Activated CD8-positive, alpha-beta memory T cell treated with anti-CD3 and anti-CD28 coated beads for 48 hours (primary cell): ENCODE data around the gene PLD4.
A peak's percentile ranks its signal among the peaks of the same experiment; 100 is the strongest.

Experiments used
- DNase-seq, 3 experiments: peaks; one replicate each; pipeline ENCODE4 v3.0.0-alpha.2; 2020; ENCODE audit warnings: low read depth in 2 of 3, low spot score in 2 of 3

PLD4 gene

DNA sequence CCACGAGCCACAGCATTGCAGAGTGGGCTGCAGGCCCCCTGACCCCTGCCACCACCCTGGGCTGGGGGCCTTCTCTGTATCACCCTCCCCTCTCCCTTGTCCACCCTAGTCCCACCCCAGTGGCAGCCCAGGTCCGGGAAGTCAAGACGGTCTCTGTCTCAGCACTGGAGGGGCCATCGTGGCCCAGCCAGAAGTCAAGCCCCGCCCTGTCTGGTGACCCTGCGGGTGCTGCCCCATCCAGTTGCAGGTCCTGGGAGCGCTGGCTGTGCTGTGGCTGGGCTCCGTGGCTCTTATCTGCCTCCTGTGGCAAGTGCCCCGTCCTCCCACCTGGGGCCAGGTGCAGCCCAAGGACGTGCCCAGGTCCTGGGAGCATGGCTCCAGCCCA lies 2.7 kb downstream of the PLD4 start:
- DNase-seq: no peak

DNA sequence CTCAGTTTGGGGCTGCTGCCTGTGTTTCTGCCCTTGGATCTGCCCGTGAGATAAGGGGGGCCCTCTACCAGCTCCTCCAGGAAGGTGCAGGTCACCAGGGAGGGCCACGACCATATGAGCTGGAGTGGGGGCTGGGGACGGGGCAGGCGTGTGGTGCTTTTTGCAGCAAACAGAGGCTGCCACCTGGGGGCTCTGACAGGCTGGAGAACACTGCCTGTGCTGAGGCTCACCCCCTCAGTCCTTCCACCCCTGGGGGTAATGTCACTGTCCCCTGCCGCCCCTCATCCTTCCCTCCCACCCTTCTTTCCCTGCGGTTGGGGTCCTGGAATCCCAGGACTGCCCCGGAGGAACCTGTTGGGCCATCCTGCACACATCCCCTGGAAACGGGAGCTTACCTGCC lies 3.2 kb downstream of the PLD4 start:
- no peak for DNase-seq

DNA sequence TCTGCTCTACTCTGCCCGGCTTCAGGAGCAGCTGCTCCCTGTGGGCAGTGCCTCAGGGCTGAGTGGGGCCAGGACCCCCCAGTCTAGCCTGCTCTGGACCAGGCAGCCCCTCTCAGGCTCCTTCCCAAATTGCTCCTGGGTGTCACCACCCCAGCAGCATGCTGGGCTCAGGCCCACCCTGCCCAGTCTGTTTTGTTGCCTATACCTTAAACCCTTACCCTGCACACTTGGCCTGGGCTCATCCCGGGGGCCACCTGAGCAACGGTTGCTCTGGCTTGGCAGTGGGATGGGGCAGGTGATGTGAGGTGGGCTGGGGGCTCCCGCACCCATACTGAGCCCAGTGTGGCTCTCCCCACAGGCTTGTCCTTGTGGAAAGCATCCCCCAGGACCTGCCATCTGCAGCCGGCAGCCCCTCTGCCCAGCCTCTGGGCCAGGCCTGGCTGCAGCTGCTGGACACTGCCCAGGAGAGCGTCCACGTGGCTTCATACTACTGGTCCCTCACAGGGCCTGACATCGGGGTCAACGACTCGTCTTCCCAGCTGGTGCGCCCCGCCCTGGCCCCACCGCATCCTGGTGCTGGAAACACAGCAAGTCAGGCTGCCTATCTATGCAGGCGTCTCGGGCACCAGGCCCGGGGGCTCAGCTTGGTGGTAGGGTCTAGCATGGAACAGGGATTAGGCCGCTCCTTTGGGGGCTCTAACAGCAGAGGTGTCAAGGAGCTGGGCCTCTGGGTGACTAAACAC lies 3.9 kb downstream of the PLD4 start:
- DNase-seq: no peak

DNA sequence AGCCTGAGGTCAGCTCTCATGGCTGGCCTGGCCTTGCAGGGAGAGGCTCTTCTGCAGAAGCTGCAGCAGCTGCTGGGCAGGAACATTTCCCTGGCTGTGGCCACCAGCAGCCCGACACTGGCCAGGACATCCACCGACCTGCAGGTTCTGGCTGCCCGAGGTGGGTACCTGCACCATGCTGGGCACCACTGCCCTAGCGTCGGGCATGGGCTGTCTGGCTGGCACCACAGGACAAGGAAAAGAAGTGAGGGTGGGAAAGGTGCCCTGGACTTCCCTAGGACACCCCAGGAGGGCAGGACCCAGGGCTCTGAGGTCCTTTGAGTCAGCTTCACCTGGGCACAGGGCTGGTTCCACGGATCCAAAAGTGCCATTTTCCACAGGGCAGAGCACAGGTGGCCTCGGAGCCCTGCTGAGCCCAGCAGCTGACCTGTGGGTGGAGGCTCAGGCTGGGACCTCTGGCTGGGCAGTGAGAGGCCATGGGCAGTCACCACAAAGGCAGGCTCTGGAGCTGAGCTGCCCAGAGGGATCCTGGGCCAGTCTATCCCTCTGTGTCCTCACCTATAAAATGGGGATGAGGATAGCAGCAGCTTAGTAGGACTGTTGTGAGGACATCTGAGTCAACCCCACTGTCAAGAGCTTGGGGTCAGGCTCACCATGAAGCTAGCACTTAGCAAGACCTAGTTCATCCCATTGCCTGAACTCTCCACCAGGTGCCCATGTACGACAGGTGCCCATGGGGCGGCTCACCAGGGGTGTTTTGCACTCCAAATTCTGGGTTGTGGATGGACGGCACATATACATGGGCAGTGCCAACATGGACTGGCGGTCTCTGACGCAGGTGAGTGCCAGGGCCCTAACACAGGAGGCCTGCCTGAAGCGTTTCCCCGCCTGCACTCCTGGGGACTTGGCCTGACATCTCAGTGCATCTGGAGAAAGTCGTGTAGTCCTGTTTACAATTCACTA lies 4.9 kb downstream of the PLD4 start:
- no peak for DNase-seq

DNA sequence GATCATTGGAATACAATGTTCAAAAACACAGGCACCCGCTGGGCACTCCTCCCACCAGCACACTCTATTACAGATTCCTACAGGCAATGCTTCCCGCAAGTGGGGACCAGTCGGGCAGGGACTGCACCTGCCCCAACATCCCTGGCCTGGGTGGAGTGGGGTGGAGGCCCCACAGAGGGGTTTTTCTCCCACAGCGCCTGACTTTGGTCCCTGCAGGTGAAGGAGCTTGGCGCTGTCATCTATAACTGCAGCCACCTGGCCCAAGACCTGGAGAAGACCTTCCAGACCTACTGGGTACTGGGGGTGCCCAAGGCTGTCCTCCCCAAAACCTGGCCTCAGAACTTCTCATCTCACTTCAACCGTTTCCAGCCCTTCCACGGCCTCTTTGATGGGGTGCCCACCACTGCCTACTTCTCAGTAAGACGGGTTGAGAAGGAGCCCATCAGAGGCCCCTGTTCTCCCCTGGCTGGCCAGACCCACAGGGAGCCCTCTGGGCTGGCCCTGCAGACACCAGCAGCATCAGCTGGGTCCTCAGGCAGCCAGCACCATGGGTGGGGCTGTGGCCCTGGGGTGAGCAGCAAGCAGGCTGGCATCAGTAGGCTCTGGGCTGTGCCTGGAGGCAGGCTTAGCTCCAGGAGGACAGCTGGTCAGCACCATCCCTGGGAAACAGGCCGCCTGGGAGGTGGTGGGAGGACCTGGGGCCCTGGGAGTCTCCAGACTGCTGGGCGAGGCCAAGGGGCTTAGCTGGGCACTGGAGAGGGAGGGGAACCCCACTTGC lies 6.0 kb downstream of the PLD4 start:
- no peak for DNase-seq

DNA sequence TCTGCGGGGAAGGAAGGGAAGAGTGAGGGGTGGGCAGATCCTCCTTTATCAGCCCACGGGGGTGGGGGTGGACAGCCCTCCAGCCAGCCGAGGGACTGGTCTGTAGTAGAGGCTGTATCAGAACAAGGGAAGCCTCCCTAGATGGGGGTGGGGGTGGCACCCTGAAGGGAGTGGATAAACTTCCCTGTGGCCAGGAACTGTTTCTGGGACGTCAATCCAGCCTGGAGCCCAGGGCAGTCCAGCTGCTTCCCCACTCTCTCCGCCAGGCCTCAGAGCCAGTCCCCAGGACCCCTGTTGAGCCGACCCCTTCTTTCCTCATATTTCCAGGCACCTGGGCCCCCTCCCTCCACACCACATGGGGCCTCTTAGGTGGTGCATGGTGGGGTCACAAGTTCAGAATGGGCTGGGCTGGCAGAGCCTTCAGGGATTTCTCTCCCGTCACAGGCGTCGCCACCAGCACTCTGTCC lies 6.7 kb downstream of the PLD4 start:
- no peak for DNase-seq

DNA sequence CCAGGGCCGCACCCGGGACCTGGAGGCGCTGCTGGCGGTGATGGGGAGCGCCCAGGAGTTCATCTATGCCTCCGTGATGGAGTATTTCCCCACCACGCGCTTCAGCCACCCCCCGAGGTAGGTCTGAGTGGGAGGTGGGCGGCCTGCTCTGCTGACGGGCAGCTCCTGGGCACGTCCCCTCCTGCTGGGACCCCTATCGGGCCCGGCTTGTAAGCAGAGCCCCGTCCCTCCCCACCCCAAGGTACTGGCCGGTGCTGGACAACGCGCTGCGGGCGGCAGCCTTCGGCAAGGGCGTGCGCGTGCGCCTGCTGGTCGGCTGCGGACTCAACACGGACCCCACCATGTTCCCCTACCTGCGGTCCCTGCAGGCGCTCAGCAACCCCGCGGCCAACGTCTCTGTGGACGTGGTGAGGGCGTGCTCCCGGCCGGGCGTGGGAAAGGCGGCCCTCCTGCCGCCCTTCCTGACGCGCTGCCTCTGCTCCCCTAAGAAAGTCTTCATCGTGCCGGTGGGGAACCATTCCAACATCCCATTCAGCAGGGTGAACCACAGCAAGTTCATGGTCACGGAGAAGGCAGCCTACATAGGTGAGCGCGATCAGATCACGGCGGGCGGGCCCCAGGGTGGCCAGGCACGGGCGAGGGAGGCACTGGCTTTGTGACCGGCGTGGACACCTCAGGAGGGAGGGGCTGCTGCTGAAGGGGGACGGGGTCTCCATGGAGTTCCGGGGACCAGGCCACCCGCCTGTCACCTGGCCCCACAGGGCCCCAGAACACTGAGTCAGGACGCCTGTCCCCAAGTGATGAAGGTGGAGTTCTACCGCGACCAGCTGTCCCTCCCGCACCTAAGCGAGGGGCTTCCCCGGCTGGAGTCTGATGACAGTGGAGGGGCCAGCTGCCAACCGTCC lies 7.3 kb downstream of the PLD4 start:
- DNase-seq: no peak

DNA sequence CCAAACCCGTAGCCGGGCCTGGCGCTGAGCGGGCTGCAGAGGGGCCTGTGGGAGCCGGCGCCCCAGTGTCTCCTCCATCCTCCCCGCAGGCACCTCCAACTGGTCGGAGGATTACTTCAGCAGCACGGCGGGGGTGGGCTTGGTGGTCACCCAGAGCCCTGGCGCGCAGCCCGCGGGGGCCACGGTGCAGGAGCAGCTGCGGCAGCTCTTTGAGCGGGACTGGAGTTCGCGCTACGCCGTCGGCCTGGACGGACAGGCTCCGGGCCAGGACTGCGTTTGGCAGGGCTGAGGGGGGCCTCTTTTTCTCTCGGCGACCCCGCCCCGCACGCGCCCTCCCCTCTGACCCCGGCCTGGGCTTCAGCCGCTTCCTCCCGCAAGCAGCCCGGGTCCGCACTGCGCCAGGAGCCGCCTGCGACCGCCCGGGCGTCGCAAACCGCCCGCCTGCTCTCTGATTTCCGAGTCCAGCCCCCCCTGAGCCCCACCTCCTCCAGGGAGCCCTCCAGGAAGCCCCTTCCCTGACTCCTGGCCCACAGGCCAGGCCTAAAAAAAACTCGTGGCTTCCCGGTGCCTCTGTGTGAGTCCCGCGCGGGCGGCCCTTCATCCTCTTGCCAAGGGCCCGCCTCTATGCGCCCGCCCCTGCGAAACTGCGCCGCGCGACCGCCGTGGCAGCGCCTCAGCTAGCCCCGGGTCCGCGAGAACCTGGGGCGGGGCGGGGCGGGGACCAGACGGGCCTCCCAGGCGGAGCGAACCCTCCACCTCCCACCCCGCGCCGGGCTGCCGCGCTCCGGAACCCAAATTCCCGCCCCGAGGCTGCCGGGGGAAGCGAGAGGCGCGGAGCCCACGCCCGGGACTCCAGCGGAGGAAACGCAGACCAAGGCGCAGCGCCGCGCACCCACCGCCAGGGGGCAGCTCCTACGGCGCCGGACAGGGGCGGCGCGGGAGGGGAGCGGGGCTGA lies 8.3 kb downstream of the PLD4 start:
- DNase-seq: peak; percentile 72 to 91 (median 87)

DNA sequence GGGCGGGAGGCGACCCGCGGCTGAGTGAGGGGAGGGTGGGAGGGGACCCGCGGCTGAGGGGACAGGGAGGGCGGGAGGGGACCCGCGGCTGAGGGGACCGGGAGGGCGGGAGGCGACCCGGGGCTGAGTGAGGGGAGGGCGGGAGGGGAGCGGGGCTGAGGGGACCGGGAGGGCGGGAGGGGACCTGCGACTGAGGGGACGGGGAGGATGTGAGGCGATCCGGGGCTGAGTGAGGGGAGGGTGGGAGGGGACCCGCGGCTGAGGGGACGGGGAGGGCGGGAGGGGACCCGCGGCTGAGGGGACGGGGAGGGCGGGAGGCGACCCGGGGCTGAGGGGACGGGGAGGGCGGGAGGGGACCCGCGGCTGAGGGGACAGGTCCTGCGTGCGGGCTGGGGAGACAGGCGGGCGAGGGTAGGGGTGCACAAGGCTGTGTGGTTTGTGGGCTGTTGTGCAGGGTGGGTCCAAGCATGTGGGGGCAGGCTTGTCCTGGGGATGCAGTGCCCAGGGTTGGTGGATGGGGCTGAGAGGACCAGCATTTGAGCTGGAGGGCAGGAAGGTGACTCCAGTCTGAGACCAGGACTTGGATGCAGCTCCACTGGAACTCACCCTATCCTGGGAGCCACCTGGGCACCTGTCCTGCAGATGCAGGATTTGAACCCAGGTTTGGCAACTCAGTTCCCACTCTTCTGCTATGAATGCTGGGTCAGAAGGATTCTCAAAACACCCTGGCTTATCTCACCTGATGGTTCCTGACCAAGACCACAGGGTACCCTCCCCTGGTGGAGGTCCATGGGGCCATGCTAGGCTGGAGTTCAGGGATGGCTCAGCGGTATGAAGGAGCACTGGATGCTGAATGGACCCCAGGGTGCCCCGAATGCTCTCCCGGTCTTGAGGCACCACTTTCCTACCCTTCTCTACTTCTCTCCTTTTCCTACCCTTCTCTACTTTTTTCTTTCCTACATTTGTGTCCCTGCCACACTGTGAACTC lies 9.4 kb downstream of the PLD4 start:
- no peak for DNase-seq

DNA sequence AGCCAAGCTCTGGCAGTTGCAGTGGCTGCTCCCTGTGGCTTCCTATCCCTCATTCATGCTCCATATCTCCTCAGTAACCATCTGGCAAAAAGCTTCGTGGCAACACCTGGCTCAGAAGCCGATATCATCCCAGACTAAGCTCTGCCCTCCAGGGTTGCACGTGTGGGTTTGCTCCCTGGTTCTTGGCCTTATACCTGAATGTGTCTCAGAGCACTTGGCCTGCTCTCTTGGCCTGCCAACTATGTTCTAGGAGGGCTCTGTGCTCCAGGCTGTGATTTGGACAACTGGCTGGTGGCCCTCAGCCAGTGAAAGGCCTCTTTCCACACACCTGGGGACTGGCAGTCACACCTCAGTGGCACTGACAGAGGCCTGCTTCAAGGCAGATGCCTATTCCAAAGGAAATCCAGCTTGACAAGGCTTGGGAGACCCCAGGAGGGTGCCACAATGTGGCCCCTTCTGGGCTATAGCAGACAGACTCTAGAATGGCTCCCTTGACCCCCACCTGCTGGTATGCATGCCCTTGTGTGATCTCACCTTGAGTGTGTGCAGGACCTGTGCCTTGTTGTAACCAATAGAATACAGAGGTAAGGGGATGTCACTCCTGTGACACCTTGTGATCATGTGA lies 10.5 kb downstream of the PLD4 start:
- DNase-seq: no peak

DNA sequence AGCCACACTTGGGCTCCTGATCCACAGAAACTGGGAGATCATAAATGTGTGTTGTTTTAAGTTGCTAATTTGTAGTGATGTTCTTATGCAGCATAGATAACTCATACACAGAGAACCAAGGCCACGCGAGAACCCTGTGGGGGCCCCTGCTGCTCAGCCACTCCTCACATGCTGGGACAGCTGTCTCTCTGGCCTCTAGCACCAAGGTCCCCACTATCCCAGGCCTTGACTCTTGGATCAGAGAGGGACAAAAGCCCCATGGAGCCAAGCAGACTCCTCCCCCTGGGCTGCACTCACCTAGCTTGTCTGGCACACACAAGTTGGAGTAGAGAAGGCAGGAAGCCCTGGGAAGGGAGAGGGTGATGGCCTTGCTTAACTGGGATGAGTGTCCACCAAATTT lies 11.3 kb downstream of the PLD4 start:
- no peak for DNase-seq

DNA sequence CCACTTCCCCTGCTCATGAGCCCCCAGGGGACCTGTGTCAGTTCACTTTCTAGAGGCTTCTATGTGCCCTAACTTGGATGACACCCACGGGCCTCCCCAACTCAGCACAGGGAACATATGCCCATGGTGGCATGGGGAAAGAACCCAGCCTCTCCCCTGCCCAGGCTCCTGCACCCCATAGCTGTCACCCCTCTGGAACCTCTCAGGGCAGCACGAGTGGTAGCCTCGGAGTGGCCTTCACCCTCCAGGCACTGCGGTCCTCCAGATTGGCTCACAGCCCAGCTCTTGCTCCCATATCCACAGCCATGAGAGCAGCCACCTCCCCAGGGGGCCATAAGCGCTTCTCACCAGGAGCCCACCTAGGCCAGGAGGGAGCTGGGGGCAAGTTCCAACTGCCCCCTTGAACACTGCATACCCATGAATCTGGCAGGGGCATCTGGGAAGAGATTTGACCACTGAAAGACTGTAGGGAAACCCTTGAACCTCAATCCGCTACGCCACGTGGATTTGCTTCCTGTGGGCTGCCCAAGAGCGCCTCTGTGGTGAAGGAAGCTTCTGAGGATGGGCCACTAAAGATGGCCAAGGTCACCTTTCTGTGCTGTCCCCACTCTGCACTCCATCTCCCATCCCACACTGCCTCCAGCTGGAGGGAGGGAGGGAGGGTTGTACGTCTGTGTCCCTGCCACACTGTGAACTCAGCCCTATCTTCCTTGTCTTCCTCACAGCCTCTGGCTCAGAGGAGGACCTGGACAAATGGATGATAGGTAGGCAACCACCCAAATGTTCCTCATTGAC lies 11.9 kb downstream of the PLD4 start:
- no peak for DNase-seq

DNA sequence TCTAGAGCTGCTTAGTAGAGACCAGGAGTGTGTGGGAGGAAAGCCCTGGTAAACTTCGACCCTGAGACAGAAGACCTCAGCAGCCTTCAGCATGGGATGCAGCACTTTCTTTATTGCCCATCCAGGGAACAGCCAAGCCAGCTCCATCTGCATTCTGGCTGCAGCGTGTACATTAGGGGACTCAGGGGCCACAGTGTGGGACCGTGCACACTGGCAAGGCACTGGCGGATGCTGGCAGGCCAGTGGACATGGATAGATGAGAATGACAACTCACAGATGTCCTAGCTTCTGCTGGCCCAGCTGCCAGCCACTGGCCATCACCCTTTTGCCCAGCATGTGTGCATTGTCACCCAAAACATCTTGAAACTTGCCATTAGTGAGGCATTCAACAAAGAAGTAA lies 12.5 kb downstream of the PLD4 start:
- DNase-seq: no peak

DNA sequence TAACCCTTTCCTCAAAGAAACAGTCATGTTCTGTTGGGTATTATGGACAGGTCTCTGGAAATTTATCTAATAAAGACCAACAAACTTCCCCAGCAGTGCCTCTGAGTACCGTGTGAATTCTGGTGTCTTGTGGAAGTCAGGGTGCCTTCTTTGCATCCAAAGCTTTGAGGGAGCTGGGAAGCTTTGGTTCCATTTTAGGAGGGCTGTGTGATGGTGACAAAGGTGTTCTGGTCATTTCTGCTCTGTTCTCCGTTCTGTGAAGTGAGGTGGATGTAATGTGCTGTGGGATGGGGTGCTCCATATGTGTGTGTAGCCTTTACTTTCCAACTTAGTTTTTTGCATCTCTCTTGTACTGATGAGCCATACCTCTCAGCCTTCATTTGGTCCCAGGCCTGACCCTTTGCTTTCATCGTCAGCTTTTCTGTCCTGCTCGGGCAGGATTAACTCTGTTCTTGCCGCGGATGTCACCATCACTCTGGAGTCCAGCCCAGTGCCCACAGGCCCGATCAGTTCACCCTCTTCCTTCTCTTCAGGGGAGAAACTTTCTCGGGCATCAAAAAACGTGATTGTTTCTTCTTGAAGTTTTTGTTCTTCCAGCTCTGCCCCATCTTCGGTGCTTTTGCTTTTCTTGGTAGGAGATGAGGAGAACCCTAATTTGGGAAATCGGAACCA lies 13.2 kb downstream of the PLD4 start:
- no peak for DNase-seq

DNA sequence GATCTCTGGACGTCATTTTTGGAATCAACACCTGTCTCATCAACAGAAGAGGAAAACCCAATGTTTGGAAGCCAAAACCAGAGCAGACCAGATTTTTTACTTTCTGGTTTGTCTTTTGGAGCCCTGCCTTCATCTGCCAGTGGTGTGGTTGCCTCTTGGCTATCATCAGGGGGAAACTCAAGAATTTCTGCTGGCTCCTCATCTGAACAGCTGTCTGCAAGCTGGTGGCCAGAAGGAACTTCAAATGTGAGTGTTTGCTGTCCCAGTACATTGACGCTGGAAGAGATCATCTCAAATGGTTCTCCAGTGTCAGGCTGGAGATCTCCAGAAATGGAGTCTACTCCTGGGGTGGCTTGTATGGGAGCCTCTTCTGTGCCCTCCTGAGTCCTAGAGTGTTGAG lies 13.8 kb downstream of the PLD4 start:
- no peak for DNase-seq

DNA sequence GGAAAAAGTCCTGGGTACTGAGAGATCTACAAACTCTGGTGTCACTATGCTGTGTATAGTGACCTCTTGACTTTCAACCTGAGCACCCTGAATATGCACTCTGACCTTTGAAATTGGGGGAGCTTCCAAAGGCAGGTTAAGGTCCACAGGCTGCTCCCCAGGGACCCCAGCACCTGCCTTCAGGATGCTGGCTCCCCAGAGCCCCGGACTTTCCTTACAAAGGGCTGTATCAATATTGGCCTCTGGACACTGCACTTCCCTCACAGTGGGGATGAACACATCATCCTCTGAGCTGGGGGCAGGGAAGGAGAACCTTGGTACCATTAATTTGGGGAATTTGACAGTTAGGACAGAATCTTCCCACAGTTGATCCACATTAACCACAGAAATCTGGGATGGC lies 14.3 kb downstream of the PLD4 start:
- no peak for DNase-seq
